ENCODE data around the gene RAPGEF4. TPM values are rescaled to one million over a fixed set of nuclear protein-coding genes. Genes with fewer than 3 reads are reported as not detected.

RAPGEF4 gene
- total RNA-seq, 4 donors from 2014 or later, result 3.6 to 12.0 (median 6.7) TPM

DNA sequence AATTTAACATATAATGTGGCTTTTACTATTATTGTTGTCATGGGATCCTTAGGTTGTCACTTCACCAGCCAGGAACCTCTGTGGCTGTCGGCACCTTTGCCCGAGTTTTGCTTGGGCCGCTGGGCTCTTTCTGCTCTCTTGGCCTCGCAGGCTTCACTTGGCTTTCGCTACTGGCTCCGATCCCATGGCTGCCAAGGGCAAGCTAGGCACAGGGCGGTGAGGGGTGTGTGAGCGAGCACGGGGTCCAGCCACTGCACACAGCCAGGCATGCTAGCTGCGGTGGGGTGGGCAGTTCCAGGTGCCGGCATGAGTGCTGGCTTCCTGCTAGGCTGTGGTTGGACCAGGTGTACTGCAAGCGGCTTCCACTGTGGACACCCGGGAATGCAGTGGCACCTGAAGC is 23.4 kb upstream of the RAPGEF4 start:
- TF ChIP-seq EP300 (IDR thresholded peaks at IDR 0.05) (no peak), POLR2A (IDR thresholded peaks at IDR 0.05) (no peak)
- TF ChIP-seq, protein P1, sequence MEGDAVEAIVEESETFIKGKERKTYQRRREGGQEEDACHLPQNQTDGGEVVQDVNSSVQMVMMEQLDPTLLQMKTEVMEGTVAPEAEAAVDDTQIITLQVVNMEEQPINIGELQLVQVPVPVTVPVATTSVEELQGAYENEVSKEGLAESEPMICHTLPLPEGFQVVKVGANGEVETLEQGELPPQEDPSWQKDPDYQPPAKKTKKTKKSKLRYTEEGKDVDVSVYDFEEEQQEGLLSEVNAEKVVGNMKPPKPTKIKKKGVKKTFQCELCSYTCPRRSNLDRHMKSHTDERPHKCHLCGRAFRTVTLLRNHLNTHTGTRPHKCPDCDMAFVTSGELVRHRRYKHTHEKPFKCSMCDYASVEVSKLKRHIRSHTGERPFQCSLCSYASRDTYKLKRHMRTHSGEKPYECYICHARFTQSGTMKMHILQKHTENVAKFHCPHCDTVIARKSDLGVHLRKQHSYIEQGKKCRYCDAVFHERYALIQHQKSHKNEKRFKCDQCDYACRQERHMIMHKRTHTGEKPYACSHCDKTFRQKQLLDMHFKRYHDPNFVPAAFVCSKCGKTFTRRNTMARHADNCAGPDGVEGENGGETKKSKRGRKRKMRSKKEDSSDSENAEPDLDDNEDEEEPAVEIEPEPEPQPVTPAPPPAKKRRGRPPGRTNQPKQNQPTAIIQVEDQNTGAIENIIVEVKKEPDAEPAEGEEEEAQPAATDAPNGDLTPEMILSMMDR (IDR thresholded peaks at IDR 0.05), result no peak
- 85 to 93% methylated on average over 13 of the region's 13 CpGs for WGBS, 2 donors
- Histone ChIP-seq H3K4me3 (no peak overlapping the region), H3K9me3 (no peaks in the 10 kb centered on the region), H3K36me3 (no peaks in the 10 kb centered on the region), H3K4me1 (no peaks in the 10 kb centered on the region), H3K27ac (no peak overlapping the region), H3K27me3 (no peaks in the 10 kb centered on the region)
- no peak for DNase-seq (ENCODE audit: low spot score in 2 of 2)

DNA sequence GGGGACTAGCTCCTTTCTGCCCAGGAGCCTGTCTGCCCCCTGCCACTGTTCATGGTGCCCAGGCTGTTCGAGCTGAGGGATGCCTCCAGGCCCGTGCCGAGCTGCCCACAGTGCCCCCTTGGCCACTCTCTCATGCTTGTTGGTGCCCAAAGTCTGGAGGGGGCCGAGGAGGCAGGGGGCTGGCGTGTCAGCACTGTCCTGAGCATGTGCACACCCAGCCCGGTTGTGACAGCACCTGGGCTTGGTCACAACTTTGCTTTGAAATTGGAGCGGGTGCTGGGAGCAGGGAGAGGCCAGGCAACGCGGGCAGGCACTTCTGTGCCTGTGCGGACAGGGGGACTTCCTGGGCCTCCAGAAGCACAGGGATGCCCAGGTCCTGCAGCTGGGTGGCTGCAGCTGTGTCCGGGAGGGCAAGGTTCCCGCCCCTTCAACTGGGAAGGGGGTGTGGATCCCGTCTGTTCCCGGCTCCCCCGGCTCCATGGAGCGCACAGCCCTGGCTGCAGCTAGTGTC is 22.2 kb upstream of the RAPGEF4 start:
- H3K9me3 ChIP-seq, result no peaks in the 10 kb centered on the region
- TF ChIP-seq, protein P1 (IDR thresholded peaks at IDR 0.05), result no peak
- TF ChIP-seq POLR2A (IDR thresholded peaks at IDR 0.05), result no peak
- no peak for TF ChIP-seq EP300 (IDR thresholded peaks at IDR 0.05)
- no peak for DNase-seq (ENCODE audit: low spot score in 2 of 2)
- H3K27ac ChIP-seq, result no peak overlapping the region
- H3K27me3 ChIP-seq, result no peaks in the 10 kb centered on the region
- no peak overlapping the region for H3K4me3 ChIP-seq
- H3K36me3 ChIP-seq, result no peaks in the 10 kb centered on the region
- no peaks in the 10 kb centered on the region for H3K4me1 ChIP-seq
- 75 to 80% methylated on average over 7 to 15 of the region's 16 CpGs for WGBS, 2 donors

DNA sequence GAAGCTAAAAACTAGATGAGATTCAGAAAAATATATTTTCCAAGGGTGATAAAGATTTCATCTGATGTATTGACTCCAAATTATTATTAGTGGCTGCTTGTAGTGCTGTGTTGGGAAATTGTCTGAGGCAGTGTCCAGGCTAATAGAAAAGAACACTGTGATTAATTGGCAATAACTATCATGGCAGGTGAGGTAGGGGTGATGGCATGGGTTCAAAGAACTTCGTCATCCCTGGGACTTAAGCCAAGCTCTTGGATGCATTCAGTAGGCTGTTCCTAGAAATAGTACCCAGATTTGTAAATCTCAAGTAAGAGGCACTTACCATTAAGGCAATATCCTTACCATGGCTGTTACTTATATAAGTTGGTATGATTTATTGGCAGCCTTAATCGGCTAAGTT is 13.2 kb upstream of the RAPGEF4 start:
- H3K36me3 ChIP-seq, result no peaks in the 10 kb centered on the region
- H3K27me3 ChIP-seq, result no peaks in the 10 kb centered on the region
- no peak for TF ChIP-seq POLR2A (IDR thresholded peaks at IDR 0.05)
- no peak for TF ChIP-seq EP300 (IDR thresholded peaks at IDR 0.05)
- TF ChIP-seq, protein P1 (IDR thresholded peaks at IDR 0.05), result no peak
- H3K4me1 ChIP-seq, result no peaks in the 10 kb centered on the region
- DNase-seq (ENCODE audit: low spot score in 2 of 2), result no peak
- WGBS, 2 donors, result 72 to 87% methylated on average over 2 of the region's 2 CpGs
- H3K27ac ChIP-seq, result no peak overlapping the region
- H3K4me3 ChIP-seq, result no peak overlapping the region
- H3K9me3 ChIP-seq, result no peaks in the 10 kb centered on the region

DNA sequence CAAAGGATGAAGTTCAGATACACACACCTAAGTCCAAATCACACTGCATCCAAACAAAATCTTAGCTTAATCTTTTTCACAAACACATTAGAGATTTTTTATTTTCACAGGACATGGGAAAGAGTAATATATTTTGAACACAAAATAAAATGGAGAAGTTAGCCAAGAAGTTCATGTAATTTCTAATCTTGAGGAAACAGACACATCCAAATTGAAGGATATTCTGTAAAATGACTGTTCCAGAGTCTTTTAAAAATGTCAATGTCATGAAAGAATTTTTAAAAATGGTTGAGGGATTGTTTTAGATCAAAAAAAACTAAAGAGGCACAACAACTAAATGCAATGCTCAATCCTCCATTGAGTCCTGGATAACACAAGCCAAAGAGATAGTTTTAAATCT is 12.4 kb upstream of the RAPGEF4 start:
- Histone ChIP-seq H3K9me3 (no peaks in the 10 kb centered on the region), H3K36me3 (no peaks in the 10 kb centered on the region), H3K4me1 (no peaks in the 10 kb centered on the region), H3K27ac (no peak overlapping the region), H3K27me3 (peaks cover 0 to 3% of the 10 kb centered on the region in 2 donors), H3K4me3 (no peak overlapping the region)
- no peak for DNase-seq (ENCODE audit: low spot score in 2 of 2)
- TF ChIP-seq, protein P1 (IDR thresholded peaks at IDR 0.05), result no peak
- TF ChIP-seq EP300 (IDR thresholded peaks at IDR 0.05) (no peak), POLR2A (IDR thresholded peaks at IDR 0.05) (no peak)

DNA sequence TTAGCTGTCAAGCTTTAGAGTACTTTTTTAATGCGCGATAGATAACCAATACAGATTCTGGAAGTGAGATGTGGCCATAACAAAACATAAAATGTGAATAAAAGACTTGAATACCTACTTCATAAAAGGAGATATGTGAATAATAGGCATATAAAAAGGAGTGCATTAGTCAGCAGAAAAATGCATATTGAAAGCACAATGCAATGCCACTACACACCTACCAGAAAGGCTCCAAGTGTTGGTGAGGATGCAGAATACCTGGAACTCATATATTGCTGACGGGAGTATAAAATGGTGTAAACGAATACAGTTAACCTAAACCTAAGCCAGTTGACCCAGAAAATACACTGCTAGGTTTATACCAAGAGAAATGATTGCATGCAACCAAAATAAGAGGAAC is 10.9 kb upstream of the RAPGEF4 start:
- Histone ChIP-seq H3K9me3 (no peaks in the 10 kb centered on the region), H3K4me1 (no peaks in the 10 kb centered on the region), H3K27me3 (peaks cover 0 to 7% of the 10 kb centered on the region in 2 donors), H3K4me3 (no peak overlapping the region), H3K27ac (no peak overlapping the region), H3K36me3 (no peaks in the 10 kb centered on the region)
- no peak for TF ChIP-seq POLR2A (IDR thresholded peaks at IDR 0.05)
- WGBS, 2 donors, result 90 to 96% methylated on average over 4 of the region's 4 CpGs
- DNase-seq (ENCODE audit: low spot score in 2 of 2), result no peak

DNA sequence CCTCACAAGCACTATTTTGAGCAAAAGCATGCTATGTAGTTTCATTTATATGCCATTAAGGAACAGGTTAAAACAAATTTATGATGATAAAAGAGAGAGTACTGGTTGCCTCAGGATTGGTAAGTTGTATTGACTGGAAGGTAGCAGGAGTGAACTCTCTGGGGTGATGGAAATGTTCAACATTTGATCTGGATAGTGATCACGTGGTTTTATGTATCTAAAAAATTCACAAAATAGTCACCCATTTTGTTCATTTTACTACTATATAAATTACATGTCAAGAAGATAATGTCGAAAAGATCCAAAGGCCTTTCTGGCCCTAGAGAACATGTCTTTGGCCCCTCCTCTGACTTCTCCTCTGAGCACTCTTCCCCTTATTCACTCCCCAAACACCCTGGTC is 10.4 kb upstream of the RAPGEF4 start:
- Histone ChIP-seq H3K4me3 (no peak overlapping the region), H3K36me3 (no peaks in the 10 kb centered on the region), H3K9me3 (no peaks in the 10 kb centered on the region), H3K4me1 (no peaks in the 10 kb centered on the region), H3K27ac (no peak overlapping the region), H3K27me3 (peaks cover 0 to 7% of the 10 kb centered on the region in 2 donors)
- WGBS, 2 donors, result 82 to 93% methylated on average over 2 of the region's 2 CpGs
- TF ChIP-seq, protein P1 (IDR thresholded peaks at IDR 0.05), result no peak
- TF ChIP-seq POLR2A (IDR thresholded peaks at IDR 0.05) (no peak), EP300 (IDR thresholded peaks at IDR 0.05) (no peak)
- no peak for DNase-seq (ENCODE audit: low spot score in 2 of 2)

Measured in tibial nerve (tissue), 4 donors.